SHP77 treated with DMSO at 0.1 percent for 48 hours (cell line): ENCODE results near the gene PLXDC2.

ENCODE experiments used
- DNase-seq: peaks from one replicate; lab custom pipeline; 2025; lab: John Stamatoyannopoulos, UW

The PLXDC2 gene

GRCh38 chr10:19815731-19816410 lies 361 bp upstream of the PLXDC2 start:
- no peak for DNase-seq

- DNase-seq = no peak
These were observed 1.1 kb downstream of the PLXDC2 start for GRCh38 chr10:19817231-19817933.

DNA sequence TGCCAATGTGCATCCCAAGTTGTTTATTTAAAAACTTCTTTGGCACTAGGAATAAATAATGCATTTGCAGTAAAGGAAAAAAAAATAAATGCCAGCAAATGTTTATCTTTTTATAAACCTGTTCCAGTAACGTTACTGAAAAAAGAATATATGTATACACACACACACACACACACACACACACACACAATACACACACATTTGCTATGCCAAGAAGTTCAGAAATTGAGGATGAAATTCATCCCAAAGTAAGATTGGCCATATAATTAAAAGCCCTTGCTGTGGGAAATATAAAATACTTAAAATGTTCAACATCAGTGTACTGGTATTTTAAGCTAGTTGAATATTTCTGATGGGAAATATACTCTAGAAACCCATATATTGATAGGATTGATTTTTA lies 2.6 kb downstream of the PLXDC2 start:
- no peak for DNase-seq

GRCh38 chr10:19819419-19820033 lies 3.3 kb downstream of the PLXDC2 start:
- peak; percentile 11 for DNase-seq

DNA sequence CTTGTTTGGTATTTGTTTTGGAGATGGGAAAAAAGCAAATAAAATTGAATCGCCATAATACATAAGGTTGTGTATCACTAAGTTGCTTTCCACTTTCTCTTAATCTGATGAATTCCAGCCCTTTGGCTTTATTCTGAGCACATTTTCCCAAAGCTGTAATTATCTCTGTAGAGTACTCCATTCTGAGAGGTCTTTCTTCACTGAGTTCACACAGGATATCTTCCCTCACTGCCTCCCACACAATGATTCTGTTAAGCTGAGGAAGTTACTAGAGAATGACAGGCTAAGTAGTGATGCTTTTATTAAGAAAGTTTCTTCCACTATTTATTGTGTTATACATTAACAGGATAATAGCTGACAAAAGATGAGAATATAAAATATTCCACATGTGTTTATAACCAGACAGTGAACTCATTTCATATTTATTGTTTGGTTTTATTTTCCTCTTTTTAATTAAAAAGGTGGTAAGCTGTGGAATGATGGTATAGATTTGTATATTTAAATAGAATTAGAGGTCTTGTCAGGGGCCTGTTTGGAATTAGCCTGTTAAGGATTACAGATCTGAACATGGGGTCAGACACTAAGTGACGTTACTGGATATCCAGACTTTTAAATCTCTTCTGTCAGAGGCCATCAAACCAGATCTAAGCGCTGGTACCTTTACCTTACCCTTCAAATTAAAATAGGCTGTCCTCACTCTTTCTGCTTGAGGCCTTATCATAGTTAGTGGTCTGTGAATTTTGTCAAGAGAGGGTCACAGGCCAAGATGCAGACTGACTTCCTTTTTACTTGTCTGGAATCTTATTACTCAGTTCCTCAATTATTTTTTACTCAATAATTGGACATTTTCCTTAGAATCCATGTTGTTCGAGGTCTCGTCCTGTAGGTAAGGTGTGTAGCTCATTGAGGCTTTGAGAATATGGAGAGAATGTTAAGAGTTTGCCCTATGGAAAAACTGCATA lies 8.4 kb downstream of the PLXDC2 start:
- DNase-seq = no peak

DNA sequence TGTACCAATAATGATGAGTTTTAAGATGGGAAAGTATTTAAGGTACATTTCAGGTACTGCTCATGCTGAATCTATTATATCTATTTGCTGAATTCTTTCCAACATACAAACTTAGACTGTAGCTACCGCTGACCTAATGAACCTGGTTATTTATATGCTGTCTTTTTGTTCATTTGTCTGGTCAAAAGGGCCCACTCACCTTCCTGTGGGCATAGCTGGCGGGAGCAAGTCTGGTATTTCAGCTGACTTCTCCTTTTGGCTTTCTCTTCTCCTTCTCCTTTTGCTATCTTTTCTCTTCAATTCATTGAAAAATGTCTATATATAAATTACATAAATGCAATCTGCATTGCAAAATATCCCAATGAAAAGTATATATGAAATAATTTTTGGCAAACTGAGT lies 9.5 kb downstream of the PLXDC2 start:
- DNase-seq = no peak

GRCh38 chr10:19826712-19827111 lies 10.5 kb downstream of the PLXDC2 start:
- DNase-seq = no peak

- DNase-seq = no peak
These were observed 12.2 kb downstream of the PLXDC2 start for GRCh38 chr10:19828278-19829049.

- no peak for DNase-seq
These were observed 16.5 kb downstream of the PLXDC2 start for GRCh38 chr10:19832699-19833098.

- DNase-seq = no peak
These were observed 17.1 kb downstream of the PLXDC2 start for GRCh38 chr10:19833170-19833824.

GRCh38 chr10:19835952-19836351 lies 19.7 kb downstream of the PLXDC2 start:
- no peak for DNase-seq

DNA sequence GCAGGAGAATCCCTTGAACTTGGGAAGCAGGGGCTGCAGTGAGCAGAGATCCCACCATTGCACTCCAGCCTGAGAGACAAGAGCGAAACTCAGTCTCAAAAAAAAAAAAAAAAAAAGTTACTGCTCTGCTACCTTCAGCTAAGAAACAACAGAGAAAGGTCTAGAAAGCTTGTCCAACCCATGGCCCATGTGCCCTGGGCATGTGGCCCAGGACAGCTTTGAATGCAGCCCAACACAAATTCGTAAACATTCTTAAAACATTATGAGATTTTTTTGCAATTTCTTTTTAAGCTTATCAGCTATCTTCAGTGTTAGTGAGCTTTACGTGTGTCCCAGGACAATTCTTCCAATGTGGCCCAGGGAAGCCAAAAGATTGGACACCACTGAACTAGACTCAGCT lies 22.9 kb downstream of the PLXDC2 start:
- DNase-seq = no peak

GRCh38 chr10:19839552-19839951 lies 23.3 kb downstream of the PLXDC2 start:
- DNase-seq = no peak

- DNase-seq = no peak
These were observed 24.5 kb downstream of the PLXDC2 start for GRCh38 chr10:19840776-19841175.

DNA sequence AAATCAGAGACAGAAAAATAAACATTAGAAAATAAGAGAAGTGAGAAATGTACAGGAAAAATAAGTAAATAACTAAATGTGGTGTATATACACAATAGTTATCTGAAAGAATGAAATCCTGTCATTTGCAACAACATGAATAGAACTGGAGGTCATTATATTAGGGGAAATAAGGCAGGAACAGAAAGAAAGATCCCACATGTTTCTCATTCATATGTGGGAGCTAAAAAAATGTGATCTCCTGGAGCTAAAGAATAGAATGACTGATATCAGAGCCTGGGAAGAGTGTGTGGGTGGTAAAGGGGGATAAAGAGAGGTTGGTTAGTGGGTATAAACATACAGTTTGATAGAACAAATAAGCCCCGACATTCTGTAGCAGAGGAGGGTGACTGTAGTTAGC lies 27.3 kb downstream of the PLXDC2 start:
- no peak for DNase-seq

DNA sequence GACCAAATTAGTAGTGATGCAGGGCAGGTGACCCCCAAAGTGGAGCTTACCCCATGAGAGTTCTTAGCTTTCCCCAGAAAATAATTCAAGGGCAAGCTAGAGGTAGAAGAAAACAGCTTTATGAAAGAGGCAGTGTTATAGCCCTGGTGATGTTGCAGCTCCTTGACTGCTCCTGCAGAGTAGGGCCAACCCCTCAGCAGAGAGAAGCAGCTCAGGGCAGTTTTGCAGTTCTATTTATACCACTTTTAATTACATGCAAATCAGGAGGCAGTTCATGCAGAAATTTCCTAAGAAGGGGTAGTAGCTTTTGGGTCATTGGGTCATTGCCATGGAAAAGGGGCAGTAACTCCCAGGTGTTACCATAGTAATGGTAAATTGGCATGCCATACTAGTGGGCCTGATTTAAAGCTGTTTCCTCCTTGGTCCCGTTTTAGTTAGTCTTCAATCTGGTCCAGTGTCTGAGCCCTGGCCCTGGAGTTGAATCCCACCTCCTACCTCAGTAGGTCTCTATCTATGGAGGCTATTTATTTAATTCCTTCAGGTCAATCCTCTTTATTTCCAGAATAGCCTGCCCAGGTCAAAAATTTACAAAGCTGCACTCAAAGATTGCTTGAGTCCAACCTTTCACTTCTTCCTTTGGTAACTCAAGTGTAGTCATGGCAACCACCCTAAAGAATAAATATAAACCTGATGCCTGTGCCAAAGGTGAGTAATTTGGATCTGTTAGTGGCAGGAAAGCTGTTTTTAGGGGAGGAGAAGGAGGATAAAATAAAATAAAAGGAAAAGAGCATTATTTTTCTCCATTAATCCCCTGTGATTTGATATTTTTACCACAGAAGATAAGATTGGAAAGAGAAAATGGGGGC lies 29.5 kb downstream of the PLXDC2 start:
- no peak for DNase-seq

DNA sequence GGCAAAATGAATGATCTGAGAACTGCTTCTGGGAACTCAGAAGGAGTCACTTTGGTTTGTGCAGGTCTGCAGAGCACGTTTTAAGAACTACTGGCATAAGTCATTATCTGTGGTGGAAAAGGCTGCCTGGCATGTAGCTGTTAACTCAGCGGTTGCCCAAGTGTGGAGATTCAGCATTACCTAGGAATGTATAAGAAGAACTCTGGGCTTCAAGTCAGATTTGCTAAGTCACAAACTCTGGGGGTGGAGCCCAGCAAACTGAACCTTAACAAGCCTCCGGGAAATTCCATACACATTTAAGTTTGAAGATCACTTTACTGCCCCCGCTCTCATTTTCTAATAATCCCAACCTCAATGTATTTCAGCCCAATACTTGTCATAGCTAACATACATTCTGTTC lies 31.1 kb downstream of the PLXDC2 start:
- DNase-seq = no peak

DNA sequence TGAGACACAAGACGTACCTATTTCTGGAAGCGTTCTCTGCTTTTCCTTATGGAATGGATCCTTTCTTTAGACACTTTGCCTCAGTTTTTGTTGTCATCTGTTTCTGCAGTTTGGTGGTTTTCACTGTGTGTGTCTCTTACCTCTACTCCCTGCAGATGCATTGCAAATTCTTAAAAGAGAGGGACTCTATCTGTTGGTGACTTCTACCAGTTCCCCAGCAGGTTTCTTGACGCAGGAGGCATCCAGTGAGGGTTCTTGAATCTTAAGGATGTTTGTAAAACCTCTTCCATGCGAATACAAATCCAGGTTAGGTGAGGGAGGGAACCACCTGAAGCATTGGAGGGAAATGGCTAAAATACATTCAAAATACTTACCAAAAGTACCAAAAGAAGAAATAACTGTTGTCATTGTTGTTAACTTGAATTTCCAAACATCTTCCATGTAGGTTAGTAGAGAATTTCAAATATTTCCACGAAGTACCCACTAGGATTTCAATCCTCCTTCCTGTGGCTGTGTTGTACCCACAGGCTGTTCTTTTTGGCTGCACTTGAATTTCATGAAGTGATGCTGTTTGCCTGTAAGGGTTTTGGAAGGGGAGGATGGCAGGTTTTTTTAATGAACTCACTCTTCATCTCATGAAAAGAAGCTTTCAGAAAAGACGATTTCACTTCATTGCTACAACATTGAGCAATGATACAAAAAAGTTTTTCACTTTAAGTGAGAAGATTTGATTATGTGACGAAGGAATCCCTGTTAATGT lies 32.2 kb downstream of the PLXDC2 start:
- DNase-seq = no peak

- DNase-seq = no peak
These were observed 37.6 kb downstream of the PLXDC2 start for GRCh38 chr10:19853831-19854230.
